Endothelial cell of umbilical vein (primary cell): ENCODE results near the gene HDAC8. TPM values are rescaled to one million over a fixed set of nuclear protein-coding genes. Genes with fewer than 3 reads are reported as not detected.
A peak's percentile ranks its signal among the peaks of the same experiment; 100 is the strongest.

ENCODE experiments used
- BruUV-seq: library from RNA; stranded (reverse); fragments of 400-500 nt; replicated peaks from 2 replicates; lab custom pipeline; 2021; lab: Mats Ljungman, UMichigan
- CTCF ChIA-PET: fragments of 300-600, 350-600 bp; sonication (Branson Sonifier 250); formaldehyde crosslinking; loops from one replicate; lab custom pipeline; 2021; ENCODE audit warnings: antibody characterized with exemption, inconsistent platforms; lab: Charles Lee
- POLR2A ChIA-PET: fragments of 300-600, 350-600 bp; sonication (Branson Sonifier 250); formaldehyde crosslinking; loops from one replicate; lab custom pipeline; 2021; ENCODE audit warnings: antibody characterized with exemption, inconsistent platforms; lab: Charles Lee
- DNase-seq: peaks from one replicate; pipeline ENCODE4 v3.0.0-alpha.2; 2011; ENCODE audit warnings: low read depth, low spot score
- FAIRE-seq: peaks from 2 replicates; lab custom pipeline; 2011; peaks lifted over from hg19 to GRCh38; lab: Jason Lieb, UNC
- H2AFZ ChIP-seq: 2 replicates; pipeline ENCODE4 v1.6.0; 2012; ENCODE audit warnings: low read depth, low read length, control low read depth, inconsistent platforms
- H3K27ac ChIP-seq: 2 replicates; pipeline ENCODE4 v1.5.1; 2011; ENCODE audit warnings: low read depth, mild to moderate bottlenecking, control low read depth, low read length, moderate library complexity; ENCODE audit not compliant: insufficient read depth
- H3K27me3 ChIP-seq, 2 experiments: 2 replicates each; pipeline versions ENCODE4 v1.6.0 to v1.6.1; 2011; ENCODE audit warnings: low read length in 2 of 2, mixed read lengths in 1 of 2; ENCODE audit not compliant: control insufficient read depth in 2 of 2, insufficient read depth in 2 of 2
- H3K36me3 ChIP-seq, 2 experiments: 2 replicates in 1 of 2; 3 replicates in 1 of 2; pipeline ENCODE4 v1.5.1; 2011; ENCODE audit warnings: low read length in 2 of 2, mild to moderate bottlenecking in 1 of 2, moderate library complexity in 1 of 2; ENCODE audit not compliant: control insufficient read depth in 2 of 2, insufficient read depth in 2 of 2; ENCODE audit errors: extremely low read depth in 1 of 2
- H3K4me1 ChIP-seq: 3 replicates; pipeline ENCODE4 v1.5.1; 2011; ENCODE audit warnings: mild to moderate bottlenecking, low read length; ENCODE audit not compliant: control insufficient read depth, insufficient read depth; ENCODE audit errors: extremely low read depth
- H3K4me2 ChIP-seq: 2 replicates; pipeline ENCODE4 v1.6.1; 2011; ENCODE audit warnings: low read length, control low read depth, mixed read lengths; ENCODE audit not compliant: insufficient read depth
- H3K4me3 ChIP-seq, 3 experiments: fragments of 200-600 bp in 1 of 3; sonication (generic), shearing (Covaris generic) in 1 of 3; replicated peaks in 1 of 3; 2 replicates each; pipeline ENCODE4 v1.5.1; 2011 to 2016; ENCODE audit warnings: control low read depth in 3 of 3, low read length in 3 of 3, mild to moderate bottlenecking in 2 of 3, inconsistent platforms in 1 of 3, low read depth in 1 of 3, moderate library complexity in 1 of 3; ENCODE audit not compliant: insufficient read depth in 1 of 3
- H3K79me2 ChIP-seq: 2 replicates; pipeline ENCODE4 v1.6.0; 2012; ENCODE audit warnings: low read length, inconsistent platforms; ENCODE audit not compliant: control insufficient read depth, insufficient read depth
- H3K9ac ChIP-seq: replicated peaks from 2 replicates; pipeline ENCODE3; 2011; ENCODE audit warnings: low read length, control low read depth; ENCODE audit not compliant: insufficient read depth; ENCODE audit errors: extremely low read depth
- H3K9me1 ChIP-seq: replicated peaks from 3 replicates; pipeline ENCODE4 v1.6.0; 2011; ENCODE audit warnings: mild to moderate bottlenecking, low read length; ENCODE audit not compliant: control insufficient read depth, insufficient read depth; ENCODE audit errors: extremely low read depth
- H3K9me3 ChIP-seq: replicated peaks from 2 replicates; pipeline ENCODE4 v1.5.1; 2012; ENCODE audit warnings: low read length, inconsistent platforms; ENCODE audit not compliant: control insufficient read depth, insufficient read depth
- H4K20me1 ChIP-seq: replicated peaks from 2 replicates; pipeline ENCODE3; 2011; ENCODE audit warnings: mild to moderate bottlenecking, low read length; ENCODE audit not compliant: control insufficient read depth, insufficient read depth; ENCODE audit errors: extremely low read depth
- EZH2 ChIP-seq: IDR thresholded peaks from 2 replicates; pipeline ENCODE4 v1.6.1; 2012; ENCODE audit warnings: borderline replicate concordance, low read depth, mild to moderate bottlenecking, moderate library complexity, low read length, inconsistent platforms; ENCODE audit not compliant: severe bottlenecking
- FOS ChIP-seq: IDR thresholded peaks from 2 replicates; pipeline ENCODE4 v1.6.1; 2011; ENCODE audit warnings: mild to moderate bottlenecking, low read length, moderate library complexity, borderline replicate concordance; ENCODE audit not compliant: insufficient read depth
- POLR2AphosphoS5 ChIP-seq: IDR thresholded peaks from 2 replicates; pipeline ENCODE4 v1.6.1; 2012; ENCODE audit warnings: low read depth, mild to moderate bottlenecking, control low read depth, low read length, moderate library complexity; ENCODE audit not compliant: insufficient read depth
- dilution Hi-C: fragments of 300-500 bp; cut with MboI; formaldehyde crosslinking; loops from one replicate; pipeline ENCODE4 v1.15.0; 2019; ENCODE audit warnings: low sequenced_read_pairs; ENCODE audit not compliant: extremely low pct_ligation_motif_present
- intact Hi-C: fragments of 100-400 bp; cut with micrococcal nuclease; formaldehyde crosslinking; loops from one replicate; pipeline ENCODE4 v1.10.0; 2022
- polyA plus RNA-seq, 4 experiments: library from polyadenylated mRNA; depleted of rRNA in 3 of 4; stranded (reverse) in 3 of 4; unstranded in 1 of 4; fragments of >200 nt; gene quantifications; 2 replicates each; pipeline versions ENCODE4 v1.2.1 to v1.2.3, GENCODE V29; 2011 to 2012; ENCODE audit warnings: missing spikeins in 1 of 4
- total RNA-seq: library from RNA; stranded (reverse); gene quantifications from 2 replicates; pipeline ENCODE4 v1.2.3, GENCODE V29; 2021
- TF ChIP-seq, protein P1 (sequence below), 2 donors: IDR thresholded peaks; 1 replicate in 1 of 2; 2 replicates in 1 of 2; pipeline ENCODE4 v1.5.1; 2011; ENCODE audit warnings: low read length in 2 of 2, mild to moderate bottlenecking in 2 of 2, moderate library complexity in 2 of 2, control low read depth in 1 of 2, inconsistent platforms in 1 of 2, low read depth in 1 of 2; ENCODE audit not compliant: insufficient read depth in 1 of 2; ENCODE audit errors: extremely low read depth in 1 of 2

Gene HDAC8
- total and polyA plus RNA-seq, 2 donors (not counting 3 experiments of a cell fraction or from before 2014, with no cell fraction given): 17.6 to 37.2 TPM

- ChIA-PET CTCF (interaction anchor here (1.1 kb wide), 1 partner anchor 35 kb away, joined by 3 read pairs; no protein-coding TSS in a partner anchor), POLR2A (no interaction called here)
- no peaks in the 10 kb centered on the region for H3K36me3 ChIP-seq
- no peak for TF ChIP-seq EZH2
- TF ChIP-seq FOS: no peak
- TF ChIP-seq POLR2AphosphoS5: no peak
- no peaks in the 10 kb centered on the region for H3K27me3 ChIP-seq
- intact Hi-C loops: no loop called here
- no peaks in the 10 kb centered on the region for H3K4me1 ChIP-seq
- dilution Hi-C loops: no loop called here
- H3K9ac ChIP-seq: no peak overlapping the region
- H3K79me2 ChIP-seq: no peaks in the 10 kb centered on the region
- no TSS peak for BruUV-seq
- H3K4me3 ChIP-seq: no peak overlapping the region
- no peaks in the 10 kb centered on the region for H3K9me1 ChIP-seq
- no peaks in the 10 kb centered on the region for H4K20me1 ChIP-seq
- H3K27ac ChIP-seq: no peak overlapping the region
- no peaks in the 10 kb centered on the region for H3K9me3 ChIP-seq
- FAIRE-seq: no peak
- DNase-seq: peak; percentile 2
- H3K4me2 ChIP-seq: no peak overlapping the region
- no peak overlapping the region for H2AFZ ChIP-seq
These were observed 176.5 kb downstream of the HDAC8 start for GRCh38 chrX:72396117-72396516.

DNA sequence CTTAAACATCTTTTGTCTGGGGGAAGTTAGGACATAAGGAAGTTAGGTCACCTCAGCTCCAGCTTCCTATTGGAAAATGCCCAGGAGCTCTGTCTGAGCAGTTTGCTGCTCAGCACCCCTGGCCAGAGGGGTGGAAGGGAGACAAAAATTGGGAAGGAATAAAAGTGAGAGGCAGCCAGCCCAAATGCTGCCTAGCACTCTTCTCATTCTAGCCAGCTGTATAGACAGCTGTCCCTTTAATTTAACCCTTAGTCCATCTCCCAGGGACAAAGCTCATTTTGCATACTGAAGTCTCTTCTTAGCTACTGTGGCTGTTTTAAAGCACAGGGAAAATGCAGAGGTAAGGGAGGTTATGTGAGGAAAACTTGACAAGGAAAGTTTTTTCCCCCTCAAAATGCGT, 177.4 kb downstream of the HDAC8 start:
- dilution Hi-C loops: no loop called here
- Histone ChIP-seq H3K9me3 (no peaks in the 10 kb centered on the region), H3K9me1 (no peaks in the 10 kb centered on the region), H3K36me3 (no peaks in the 10 kb centered on the region), H2AFZ (no peak overlapping the region), H3K27me3 (no peaks in the 10 kb centered on the region), H3K4me1 (no peaks in the 10 kb centered on the region), H3K4me2 (no peak overlapping the region), H4K20me1 (no peaks in the 10 kb centered on the region), H3K79me2 (no peaks in the 10 kb centered on the region), H3K9ac (no peak overlapping the region), H3K27ac (no peak overlapping the region), H3K4me3 (no peak overlapping the region)
- no peak for DNase-seq
- no peak for FAIRE-seq
- ChIA-PET POLR2A (no interaction called here), CTCF (no interaction called here)
- intact Hi-C loops: no loop called here
- TF ChIP-seq FOS: no peak
- TF ChIP-seq, protein P1, sequence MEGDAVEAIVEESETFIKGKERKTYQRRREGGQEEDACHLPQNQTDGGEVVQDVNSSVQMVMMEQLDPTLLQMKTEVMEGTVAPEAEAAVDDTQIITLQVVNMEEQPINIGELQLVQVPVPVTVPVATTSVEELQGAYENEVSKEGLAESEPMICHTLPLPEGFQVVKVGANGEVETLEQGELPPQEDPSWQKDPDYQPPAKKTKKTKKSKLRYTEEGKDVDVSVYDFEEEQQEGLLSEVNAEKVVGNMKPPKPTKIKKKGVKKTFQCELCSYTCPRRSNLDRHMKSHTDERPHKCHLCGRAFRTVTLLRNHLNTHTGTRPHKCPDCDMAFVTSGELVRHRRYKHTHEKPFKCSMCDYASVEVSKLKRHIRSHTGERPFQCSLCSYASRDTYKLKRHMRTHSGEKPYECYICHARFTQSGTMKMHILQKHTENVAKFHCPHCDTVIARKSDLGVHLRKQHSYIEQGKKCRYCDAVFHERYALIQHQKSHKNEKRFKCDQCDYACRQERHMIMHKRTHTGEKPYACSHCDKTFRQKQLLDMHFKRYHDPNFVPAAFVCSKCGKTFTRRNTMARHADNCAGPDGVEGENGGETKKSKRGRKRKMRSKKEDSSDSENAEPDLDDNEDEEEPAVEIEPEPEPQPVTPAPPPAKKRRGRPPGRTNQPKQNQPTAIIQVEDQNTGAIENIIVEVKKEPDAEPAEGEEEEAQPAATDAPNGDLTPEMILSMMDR (IDR thresholded peaks at IDR 0.05; ENCODE audit: extremely low read depth in 1 of 2, insufficient read depth in 1 of 2, low read depth in 1 of 2, low read length in 2 of 2): no peak
- BruUV-seq: no TSS peak
